A375 (cell line): ENCODE measurements around the gene ATP8A1. TPM values are rescaled to one million over a fixed set of nuclear protein-coding genes. Genes with fewer than 3 reads are reported as not detected.

ENCODE experiments used
- total RNA-seq: library from RNA; depleted of rRNA; stranded (reverse); fragments of >200 nt; shearing (Covaris generic); gene quantifications from 2 replicates; pipeline ENCODE4 v1.2.3, GENCODE V29; 2014; rRNA removed

The ATP8A1 gene
- total RNA-seq = 1.8 and 4.2 TPM in 2 replicates

DNA sequence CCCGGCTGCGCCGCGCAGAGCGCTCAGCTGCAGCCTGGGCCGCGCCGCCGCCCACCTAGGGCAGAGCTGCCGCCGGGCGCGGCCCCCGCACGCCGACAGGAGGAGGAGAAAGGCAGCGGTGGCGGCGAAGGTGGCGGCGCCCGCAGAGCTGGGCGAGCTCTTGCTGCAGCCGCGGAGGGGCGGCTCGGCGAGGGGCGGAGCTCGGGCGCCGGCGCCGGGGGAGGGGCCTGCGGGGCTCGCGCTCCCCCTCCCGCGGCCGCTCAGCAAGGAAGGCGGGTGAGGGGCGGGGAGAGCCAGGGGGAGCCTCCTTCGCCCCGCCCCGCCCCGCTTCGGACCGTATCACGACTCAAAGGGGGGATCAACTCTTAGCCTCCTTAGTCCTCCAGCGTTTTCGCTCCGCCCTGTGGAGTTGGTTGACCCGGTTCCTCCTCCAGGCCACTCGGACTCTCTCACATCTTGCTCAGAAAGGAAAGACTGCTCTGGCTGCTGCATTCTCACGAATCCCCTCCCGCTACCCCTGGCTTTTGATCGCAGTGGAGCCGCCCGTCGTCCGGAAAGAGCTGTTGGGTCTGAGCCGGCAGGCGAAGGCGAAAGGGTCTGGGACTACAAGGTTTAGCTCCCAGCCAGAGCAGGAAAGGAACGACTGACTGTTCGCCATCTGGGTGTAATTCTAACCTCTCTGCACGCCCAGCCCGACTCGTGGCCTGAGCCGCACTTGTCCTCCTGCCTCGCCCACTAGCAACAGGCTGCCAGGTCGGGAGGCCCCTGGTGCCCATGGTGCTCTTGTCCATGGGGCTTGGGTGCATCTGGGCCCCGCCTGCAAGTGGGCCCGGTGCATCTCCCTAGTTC lies at the start of gene ATP8A1:
Gene ATP8A1, minus strand, starts transcription at position 162 of the 849 bp plus-strand sequence. CDS start 232 bp downstream, outside the sequence.

DNA sequence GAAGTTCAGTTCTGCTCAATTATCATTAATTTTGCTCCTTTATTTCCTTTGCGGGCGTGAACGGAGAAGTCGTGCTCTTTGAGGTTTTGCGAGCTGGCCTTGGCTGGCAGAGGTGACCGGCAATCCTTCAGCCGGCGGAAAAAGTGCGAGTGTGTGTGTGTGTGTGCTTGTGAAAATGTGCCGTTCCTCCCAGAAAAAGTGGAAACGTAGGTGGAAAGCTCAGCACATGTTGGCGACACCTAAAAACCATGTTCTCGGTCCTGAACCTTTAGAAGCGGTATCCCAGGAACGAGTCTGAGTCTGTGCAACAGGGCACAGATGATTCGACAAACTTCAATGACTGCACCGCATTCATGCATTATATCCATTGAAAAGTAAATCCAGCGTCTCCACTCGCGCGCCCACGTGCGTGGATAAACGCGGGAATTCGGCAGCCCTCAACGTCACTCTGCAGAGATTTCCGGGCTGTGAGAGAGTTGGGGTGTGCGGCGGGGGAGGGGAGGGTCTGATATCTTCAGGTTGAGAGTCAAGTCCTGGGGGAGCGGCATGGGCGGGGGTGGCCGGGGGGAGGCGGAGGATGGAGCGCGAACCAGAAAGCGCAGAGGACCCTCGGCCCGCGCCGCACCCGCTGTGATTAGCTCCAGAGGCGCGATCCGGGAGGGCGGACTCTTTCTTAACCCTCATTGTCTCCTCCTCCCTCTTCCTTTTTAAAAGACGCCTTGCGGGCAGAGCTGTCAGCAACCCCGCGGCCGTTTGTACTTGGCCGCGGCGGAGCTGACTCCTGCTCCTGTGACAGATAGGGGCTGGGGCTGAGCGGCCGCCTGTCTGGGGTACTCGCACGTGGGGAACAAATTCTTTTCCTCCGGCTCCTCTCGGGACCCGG lies 259.9 kb downstream of the ATP8A1 start, which contains the start of gene SHISA3:
Gene SHISA3, plus strand, starts transcription at position 737 of the 883 bp plus-strand sequence. CDS start 569 bp downstream, outside the sequence.

Other genes with a start within 250 kb of the ATP8A1 start
- not detected in 2 replicates for gene GRXCR1, start 235.6 kb upstream of the ATP8A1 start, total RNA-seq